HG03457 (cell line): ENCODE measurements around the gene GPC6.
"Not testable (repeated sequence)": the region's sequence is repeated elsewhere in the genome, so short reads cannot be mapped to it uniquely, and the experiment has no call there.

Experiments used
- ATAC-seq: cut with Tn5 transposase; IDR thresholded peaks from one replicate; pipeline ENCODE4 v1.9.1; 2021; ENCODE audit warnings: moderate number of reproducible peaks; ENCODE audit not compliant: unreplicated experiment

GPC6 gene

GRCh38 chr13:94329754-94330551 is 1103.3 kb downstream of the GPC6 start:
- ATAC-seq: no peak

- ATAC-seq: no peak
Observed at GRCh38 chr13:94330552-94331071, 1104.0 kb downstream of the GPC6 start.

GRCh38 chr13:94331281-94331680 is 1104.7 kb downstream of the GPC6 start:
- ATAC-seq: no peak

- no peak for ATAC-seq
Observed at GRCh38 chr13:94332359-94333096, 1105.9 kb downstream of the GPC6 start.

- ATAC-seq: no peak
Observed at GRCh38 chr13:94333131-94333820, 1106.7 kb downstream of the GPC6 start.

GRCh38 chr13:94335761-94336526 is 1109.3 kb downstream of the GPC6 start:
- ATAC-seq: no peak

- no peak for ATAC-seq
Observed at GRCh38 chr13:94339116-94339687, 1112.6 kb downstream of the GPC6 start.

- no peak for ATAC-seq
Observed at GRCh38 chr13:94342436-94343242, 1116.0 kb downstream of the GPC6 start.

- no peak for ATAC-seq
Observed at GRCh38 chr13:94343243-94343585, 1116.6 kb downstream of the GPC6 start.

GRCh38 chr13:94343687-94344086 is 1117.1 kb downstream of the GPC6 start:
- not testable (repeated sequence) for ATAC-seq

- ATAC-seq: no peak
Observed at GRCh38 chr13:94344126-94344818, 1117.7 kb downstream of the GPC6 start.

GRCh38 chr13:94345374-94346195 is 1119.0 kb downstream of the GPC6 start:
- ATAC-seq: no peak

- no peak for ATAC-seq
Observed at GRCh38 chr13:94346261-94347019, 1119.8 kb downstream of the GPC6 start.

- no peak for ATAC-seq
Observed at GRCh38 chr13:94351292-94351990, 1124.8 kb downstream of the GPC6 start.

- no peak for ATAC-seq
Observed at GRCh38 chr13:94352057-94352456, 1125.5 kb downstream of the GPC6 start.

- no peak for ATAC-seq
Observed at GRCh38 chr13:94353167-94353710, 1126.6 kb downstream of the GPC6 start.

- no peak for ATAC-seq
Observed at GRCh38 chr13:94359875-94360274, 1133.3 kb downstream of the GPC6 start.
